Subcutaneous adipose tissue (tissue), 4 donors: ENCODE data around the gene PTPN18. TPM values are rescaled to one million over a fixed set of nuclear protein-coding genes. Genes with fewer than 3 reads are reported as not detected.

ENCODE experiments used
- CTCF ChIP-seq: fragments of 450-650 bp; IDR thresholded peaks from one replicate; pipeline ENCODE4 v1.5.1; 2016; ENCODE audit warnings: low read depth, mild to moderate bottlenecking, control low read depth, antibody characterized with exemption, moderate library complexity
- total RNA-seq, 4 donors: library from RNA; depleted of rRNA; stranded (reverse); fragments of >200 nt; gene quantifications; one replicate each; pipeline ENCODE4 v1.1.0, GENCODE V29; 2016

Gene PTPN18
- total RNA-seq, 4 donors from 2014 or later: 29.2 to 64.3 (median 58.7) TPM

DNA sequence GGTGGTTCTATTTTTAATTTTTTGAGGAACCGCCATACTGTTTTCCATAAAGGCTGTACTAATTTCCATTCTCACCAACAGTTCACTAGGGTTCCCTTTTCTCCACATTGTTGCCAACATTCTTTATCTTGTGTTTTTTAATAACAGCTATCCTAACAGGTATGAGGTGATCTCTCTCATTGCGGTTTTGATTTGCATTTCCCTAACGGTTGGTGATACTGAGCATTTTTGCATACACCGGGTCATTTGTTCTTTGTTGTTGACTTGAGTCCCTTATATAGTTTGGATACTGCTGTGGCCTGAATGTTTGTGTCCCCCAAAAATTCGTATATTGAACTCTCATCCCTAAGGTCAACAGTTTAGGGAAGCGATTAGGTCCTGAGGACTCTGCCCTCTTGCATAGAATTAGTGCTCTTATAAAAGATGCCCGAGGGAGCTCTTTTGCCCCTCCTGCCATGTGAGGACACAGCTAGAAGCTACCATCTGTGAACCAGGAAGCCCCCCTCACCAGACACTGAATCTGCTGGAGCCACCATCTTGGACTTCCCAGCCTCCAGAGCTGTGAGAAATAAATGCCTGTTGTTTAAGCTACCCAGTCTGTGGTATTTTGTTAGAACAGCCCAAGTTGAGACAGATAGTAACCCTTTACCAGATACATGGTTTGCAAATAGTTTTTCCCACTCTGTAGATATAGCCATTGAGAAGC lies 8.5 kb upstream of the PTPN18 start:
- TF ChIP-seq CTCF: no peak

DNA sequence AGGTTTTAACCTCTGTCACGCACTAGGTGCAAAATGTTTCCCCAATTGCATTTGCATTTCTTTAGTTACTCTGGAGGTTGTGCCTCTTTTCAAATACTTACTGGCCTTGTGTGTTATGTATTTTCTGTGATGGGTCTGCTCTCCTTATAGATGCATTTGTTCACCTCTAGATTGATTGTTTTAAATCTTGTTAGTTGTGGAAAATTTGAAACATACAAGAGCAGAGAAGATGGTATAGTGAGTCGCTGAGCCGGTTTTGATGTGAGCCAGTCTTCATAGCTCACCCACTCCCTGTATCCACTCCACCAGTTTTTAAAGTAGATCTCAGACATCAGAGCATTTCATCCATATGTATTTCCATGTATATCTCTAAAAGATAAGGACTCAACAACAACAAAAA lies 6.7 kb upstream of the PTPN18 start:
- no peak for TF ChIP-seq CTCF

DNA sequence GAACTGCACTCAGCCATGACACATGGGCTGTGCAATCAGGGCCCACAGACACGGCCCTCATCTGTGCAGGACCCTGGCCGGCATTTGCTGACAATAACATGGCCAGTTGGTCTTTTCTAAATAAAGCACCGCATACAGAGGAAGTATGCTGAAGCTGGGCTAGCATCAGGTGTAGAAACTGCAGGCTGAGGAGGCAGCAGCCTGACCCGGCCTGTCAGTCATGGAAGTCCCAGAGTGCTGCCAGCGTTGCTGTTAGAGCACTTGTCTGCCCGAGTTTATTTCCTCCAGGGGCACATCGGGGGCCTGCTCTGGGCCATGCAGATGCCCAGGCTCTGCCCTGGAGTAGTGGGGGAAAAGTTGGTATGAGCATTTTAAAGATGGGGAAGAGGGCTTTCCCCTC lies 4.1 kb upstream of the PTPN18 start:
- no peak for TF ChIP-seq CTCF

DNA sequence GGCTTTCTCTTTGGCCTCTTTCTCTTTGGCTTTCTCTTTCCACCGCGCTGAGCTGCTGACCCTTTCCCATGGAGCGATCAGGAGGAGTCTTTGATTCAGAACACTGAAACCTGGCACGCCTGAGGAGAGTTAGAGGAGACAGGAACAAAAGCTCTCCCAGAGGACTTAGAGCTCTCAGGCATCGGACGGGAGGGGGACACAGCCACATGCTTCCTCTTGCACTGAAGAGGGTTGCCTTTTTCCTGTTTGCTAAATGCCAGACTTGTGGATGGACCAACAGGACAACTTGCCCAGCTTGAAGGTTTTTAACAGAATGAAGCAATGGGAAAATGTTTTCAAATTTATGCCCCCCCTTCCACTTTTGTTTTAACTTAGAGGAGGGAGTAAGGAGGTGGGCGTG lies 3.6 kb upstream of the PTPN18 start:
- no peak for TF ChIP-seq CTCF

DNA sequence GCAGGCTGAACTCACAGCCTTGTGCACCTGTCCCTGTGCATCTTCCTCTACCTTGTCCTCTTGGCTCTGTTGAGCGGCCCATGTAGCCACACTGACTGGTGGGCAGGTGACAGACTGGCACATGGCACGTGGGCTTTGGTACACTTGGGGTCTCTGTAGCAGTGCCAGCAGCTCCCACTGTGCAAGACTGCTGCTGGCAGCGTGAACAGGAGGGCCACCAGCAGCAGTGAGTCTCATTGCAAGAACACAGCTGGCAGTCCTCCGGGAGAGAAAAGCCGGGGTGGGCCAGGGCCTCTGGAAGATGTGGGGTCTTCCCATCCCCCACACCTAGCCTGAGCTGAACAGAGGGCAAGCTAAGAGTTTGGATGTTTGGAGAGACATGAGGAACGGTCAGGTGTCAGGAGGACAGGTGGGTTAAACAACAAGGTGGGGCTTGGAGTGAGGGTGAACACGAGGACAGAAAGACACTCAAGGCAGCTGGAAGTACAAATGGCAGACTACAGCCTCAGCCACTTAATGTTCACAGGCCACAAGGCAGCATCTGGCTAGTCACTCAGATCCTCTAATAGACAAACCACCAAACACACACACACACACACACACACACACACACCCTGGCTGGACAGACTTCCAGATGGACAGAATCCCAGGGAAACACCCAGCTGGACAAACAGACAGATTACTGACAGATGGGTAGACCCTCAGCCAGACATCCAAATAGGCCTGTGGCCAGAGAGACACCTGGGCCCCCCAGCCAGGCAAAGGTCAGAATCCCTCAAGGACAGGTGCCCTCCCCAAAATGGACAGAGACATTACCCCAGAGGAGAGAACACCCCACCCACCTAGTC lies 2.3 kb upstream of the PTPN18 start:
- TF ChIP-seq CTCF: no peak

DNA sequence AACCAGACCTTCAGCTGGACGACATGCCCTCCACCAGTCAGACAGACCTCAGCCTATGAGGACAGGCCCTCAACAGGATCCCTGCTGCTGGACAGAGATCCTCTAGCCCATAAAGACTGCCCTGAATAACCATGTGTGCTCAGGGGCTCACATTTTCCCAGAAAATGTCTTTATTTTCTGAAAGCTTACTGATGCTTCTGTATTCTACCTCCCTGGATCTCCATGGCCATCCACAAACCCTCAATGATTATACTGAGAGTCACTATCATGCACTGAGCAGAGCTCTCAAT lies 1.8 kb upstream of the PTPN18 start:
- TF ChIP-seq CTCF: no peak

- no peak for TF ChIP-seq CTCF
Observed at GRCh38 chr2:130355172-130355577, 681 bp upstream of the PTPN18 start.
